Mononuclear cell (primary cell): Measurements from ENCODE around the gene TMC1. TPM values are rescaled to one million over a fixed set of nuclear protein-coding genes. Genes with fewer than 3 reads are reported as not detected.
"Not testable (repeated sequence)": the region's sequence is repeated elsewhere in the genome, so short reads cannot be mapped to it uniquely, and the experiment has no call there.

Experiments
- H3K27me3 ChIP-seq: 2 replicates; pipeline ENCODE4 v1.6.0; 2011; ENCODE audit warnings: low read length, control low read depth; ENCODE audit not compliant: insufficient read depth
- H3K4me1 ChIP-seq: 2 replicates; pipeline ENCODE4 v1.5.1; 2011; ENCODE audit warnings: mild to moderate bottlenecking, low read length, control low read depth; ENCODE audit not compliant: insufficient read depth
- H3K4me3 ChIP-seq: 2 replicates; pipeline ENCODE4 v1.5.1; 2011; ENCODE audit warnings: mild to moderate bottlenecking, low read length, moderate library complexity
- H3K9me3 ChIP-seq: 2 replicates; pipeline ENCODE4 v1.5.1; 2011; ENCODE audit warnings: low read depth, mild to moderate bottlenecking, control low read depth, low read length
- total RNA-seq: library from RNA; depleted of rRNA; stranded (reverse); fragments of >200 nt; gene quantifications from one replicate; pipeline ENCODE4 v1.2.3, GENCODE V29; 2012

TMC1 gene
- total RNA-seq, 1 donor, result 0.52 TPM

DNA sequence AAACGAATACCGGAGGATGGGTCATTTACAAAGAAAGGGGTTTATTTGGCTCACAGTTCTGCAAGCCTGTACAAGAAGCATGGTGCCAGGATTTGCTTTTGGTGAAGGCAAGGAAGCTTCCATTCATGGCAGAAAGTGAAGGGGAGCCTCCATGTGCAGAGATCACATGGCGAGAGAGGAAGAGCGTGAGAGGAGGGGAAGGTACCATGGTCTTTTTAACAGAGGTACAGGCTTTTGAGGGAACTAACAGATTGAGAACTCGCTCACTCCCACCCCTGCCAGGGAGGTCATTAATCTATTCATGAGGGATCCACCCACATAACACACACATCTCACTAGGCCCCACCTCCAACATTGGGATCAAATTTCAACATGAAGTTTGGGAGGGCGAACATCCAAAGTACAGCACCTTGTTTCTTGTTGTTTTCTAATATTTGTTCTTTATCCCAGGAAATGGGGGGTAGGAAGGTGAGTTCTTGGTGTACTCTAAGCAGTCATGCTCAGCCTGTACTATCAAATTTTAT is 18.5 kb downstream of the TMC1 start:
- no peaks in the 10 kb centered on the region for H3K9me3 ChIP-seq
- H3K27me3 ChIP-seq, result no peaks in the 10 kb centered on the region
- no peaks in the 10 kb centered on the region for H3K4me1 ChIP-seq
- H3K4me3 ChIP-seq, result no peak overlapping the region

DNA sequence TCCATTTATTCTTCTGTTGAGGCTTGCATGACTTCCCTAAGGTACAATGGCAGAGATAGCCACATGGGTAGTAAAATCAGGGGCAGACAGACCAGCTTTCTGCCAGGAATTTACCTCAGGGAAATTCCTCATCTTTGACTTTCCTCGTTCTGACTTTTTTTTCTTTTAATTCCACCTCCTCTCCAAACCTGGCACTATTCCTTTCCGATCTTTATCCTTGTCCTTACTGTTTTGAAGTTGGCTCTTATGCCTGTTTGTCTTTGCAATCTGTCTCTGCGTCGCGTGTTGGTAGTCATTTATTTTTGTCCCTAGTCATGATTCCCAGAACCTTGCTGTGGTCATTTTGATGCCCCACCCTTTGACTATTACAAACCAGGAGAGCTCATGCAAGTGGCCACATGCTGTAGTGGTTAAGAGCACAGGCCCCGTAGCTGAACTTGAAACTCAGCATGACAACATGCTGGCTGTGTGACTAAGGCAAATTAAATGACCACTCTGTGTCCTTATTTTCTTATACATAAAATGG is 19.0 kb downstream of the TMC1 start:
- H3K4me3 ChIP-seq, result no peak overlapping the region
- H3K9me3 ChIP-seq, result no peaks in the 10 kb centered on the region
- H3K4me1 ChIP-seq, result no peaks in the 10 kb centered on the region
- H3K27me3 ChIP-seq, result no peaks in the 10 kb centered on the region

DNA sequence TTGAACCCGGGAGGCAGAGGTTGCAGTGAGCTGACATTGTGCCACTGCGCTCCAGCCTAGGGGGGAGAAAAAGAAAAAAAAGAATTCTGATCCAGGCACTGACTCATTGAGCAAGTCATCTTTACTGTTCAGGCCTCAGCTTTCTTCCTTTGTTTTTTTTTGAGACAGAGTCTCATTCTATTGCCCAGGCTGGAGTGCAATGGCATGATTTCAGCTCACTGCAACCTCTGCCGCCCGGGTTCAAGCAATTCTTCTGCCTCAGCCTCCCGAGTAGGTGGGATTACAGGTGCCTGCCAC is 21.1 kb downstream of the TMC1 start:
- not testable (repeated sequence) for H3K4me3 ChIP-seq, H3K4me1 ChIP-seq, H3K9me3 ChIP-seq, H3K27me3 ChIP-seq

DNA sequence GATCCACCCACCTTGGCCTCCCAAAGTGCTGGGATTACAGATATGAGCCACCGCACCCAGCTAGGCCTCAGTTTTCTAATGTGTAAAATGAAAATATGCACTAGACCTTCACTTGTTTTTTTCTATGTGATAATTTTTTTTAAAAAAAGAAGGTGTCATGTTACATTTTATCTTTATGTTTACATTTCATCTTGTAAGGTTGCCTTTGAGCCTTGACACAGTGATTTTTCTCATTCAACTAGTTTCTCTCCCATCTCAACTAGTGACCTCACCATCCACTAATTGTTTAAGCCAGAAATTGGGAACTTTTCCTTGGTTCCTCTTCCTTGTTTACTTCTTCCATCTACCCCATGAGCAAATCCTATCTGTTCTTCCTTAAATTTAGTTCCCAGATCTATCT is 21.5 kb downstream of the TMC1 start:
- Histone ChIP-seq H3K4me3 (no peak overlapping the region), H3K4me1 (no peaks in the 10 kb centered on the region), H3K9me3 (no peaks in the 10 kb centered on the region), H3K27me3 (no peaks in the 10 kb centered on the region)

DNA sequence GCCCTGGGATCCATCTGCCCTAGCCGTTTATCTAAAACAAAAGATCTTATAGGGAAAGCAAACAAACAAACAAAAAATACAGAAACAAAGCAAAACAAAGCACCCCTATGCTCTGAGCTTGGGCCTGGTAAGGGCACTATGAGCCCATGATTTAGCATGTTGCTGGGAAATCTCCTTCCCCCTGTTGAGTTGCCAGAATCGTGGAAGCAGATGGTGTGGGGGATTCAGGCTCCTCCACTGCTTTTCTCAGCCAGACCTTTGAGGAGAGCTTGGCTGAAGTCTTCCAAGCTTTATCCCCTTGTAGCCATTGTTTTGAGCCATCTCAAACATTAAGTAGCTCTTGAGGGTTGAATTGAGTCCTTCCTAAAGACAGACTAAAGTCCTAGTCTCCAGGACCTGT is 29.9 kb downstream of the TMC1 start:
- Histone ChIP-seq H3K9me3 (no peaks in the 10 kb centered on the region), H3K4me3 (no peak overlapping the region), H3K27me3 (no peaks in the 10 kb centered on the region), H3K4me1 (no peaks in the 10 kb centered on the region)

DNA sequence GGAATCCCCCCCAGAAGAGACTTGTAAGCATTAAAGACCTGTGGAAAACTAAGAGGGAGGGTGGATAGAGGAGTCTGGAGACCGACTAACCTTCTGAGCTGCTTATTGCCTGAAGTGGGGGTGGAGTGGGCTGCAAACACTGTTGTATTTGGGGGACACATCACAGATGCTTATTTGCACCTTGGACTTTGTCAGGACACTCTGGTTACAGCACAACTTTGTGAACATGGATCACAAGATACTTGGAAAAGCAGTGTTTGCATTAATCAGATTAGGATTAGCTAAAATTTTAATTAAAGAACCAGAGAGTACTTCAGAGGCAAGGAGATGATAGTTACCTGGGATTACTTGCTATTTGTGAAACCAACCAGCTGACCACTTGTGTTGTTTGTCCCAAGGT is 30.9 kb downstream of the TMC1 start:
- no peaks in the 10 kb centered on the region for H3K9me3 ChIP-seq

DNA sequence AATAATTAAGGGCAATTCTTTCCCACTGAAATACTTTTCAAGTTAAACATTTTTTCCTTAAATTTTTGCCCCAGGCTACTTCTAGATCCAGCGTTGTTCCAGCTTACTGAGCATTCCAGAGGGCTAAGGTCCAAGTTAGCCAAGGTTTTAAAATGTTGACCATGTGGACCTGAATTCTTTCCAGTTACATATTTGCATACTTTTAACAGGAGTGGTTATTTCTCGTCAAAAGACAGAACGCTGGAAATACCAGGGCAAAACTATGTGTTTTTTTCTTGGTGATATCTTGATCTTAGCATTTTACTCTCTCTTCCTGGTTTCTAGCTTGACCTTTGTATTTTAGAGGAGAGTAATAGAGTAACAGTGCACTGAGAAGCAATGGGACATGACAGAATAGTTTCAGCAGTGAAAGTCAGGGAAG is 32.8 kb downstream of the TMC1 start:
- Histone ChIP-seq H3K4me1 (no peaks in the 10 kb centered on the region), H3K4me3 (no peak overlapping the region), H3K9me3 (no peaks in the 10 kb centered on the region), H3K27me3 (no peaks in the 10 kb centered on the region)

More for the DNA sequence above, 30.9 kb downstream of the TMC1 start:
- Histone ChIP-seq H3K4me3 (no peak overlapping the region), H3K27me3 (no peaks in the 10 kb centered on the region), H3K4me1 (no peaks in the 10 kb centered on the region)

DNA sequence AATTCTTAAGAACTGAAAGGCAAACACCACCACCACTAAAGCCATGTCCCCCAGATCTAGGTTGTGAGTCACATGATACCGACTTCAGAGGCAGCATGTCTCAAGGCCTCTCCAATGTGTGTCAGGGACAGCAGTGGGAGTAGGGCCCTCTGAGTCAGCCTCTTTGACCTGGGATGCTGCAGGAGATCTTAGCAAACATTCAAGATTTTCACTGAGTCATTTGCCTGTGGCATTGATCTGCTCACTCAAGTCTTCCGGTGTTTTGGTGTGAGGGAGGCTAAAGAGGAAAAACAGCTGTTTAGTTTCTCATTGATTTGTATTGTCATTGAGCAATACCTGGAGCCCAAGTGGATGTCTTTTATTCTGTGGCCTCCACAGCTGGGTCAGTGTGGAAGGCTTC is 36.1 kb downstream of the TMC1 start:
- Histone ChIP-seq H3K4me1 (no peaks in the 10 kb centered on the region), H3K9me3 (no peaks in the 10 kb centered on the region), H3K27me3 (no peaks in the 10 kb centered on the region), H3K4me3 (no peak overlapping the region)

DNA sequence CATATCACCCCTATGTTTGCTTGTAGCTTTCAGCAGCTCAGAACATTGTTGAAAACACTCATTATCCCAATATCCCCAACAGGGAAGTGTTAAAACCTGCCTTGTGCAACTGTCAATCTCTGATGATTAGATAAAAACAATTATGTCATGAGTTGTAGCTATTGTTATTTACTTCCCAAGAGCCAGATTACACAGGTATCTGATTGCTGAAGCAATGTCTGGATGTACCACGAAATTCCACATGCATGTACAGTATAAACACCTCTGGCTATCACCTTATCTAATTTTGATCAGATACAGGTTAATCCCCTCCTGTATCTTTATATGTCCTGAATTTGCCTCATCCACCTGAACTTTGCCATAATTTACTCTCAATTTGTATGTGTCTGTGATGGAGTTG is 38.7 kb downstream of the TMC1 start:
- H3K4me1 ChIP-seq, result no peaks in the 10 kb centered on the region
- no peak overlapping the region for H3K4me3 ChIP-seq
- H3K9me3 ChIP-seq, result no peaks in the 10 kb centered on the region
- no peaks in the 10 kb centered on the region for H3K27me3 ChIP-seq

DNA sequence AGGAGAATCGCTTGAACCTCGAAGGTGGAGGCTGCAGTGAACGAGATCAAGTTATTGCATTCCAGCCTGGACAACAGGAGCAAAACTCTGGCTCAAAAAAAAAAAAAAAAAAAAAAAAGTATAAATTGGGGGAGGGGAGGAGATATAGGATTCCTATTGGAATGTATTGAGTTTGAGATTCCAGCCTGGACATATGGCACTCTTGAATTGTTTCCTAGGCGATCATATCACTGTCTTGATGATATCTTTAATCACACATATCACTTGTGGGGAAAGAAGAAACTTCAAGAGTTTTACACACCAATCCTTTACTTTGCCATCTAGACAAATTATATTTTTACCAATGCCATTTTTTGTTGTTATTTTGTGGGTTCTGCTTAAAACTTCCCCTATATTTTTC is 42.4 kb downstream of the TMC1 start:
- Histone ChIP-seq H3K9me3 (no peaks in the 10 kb centered on the region), H3K4me1 (peaks cover 5% of the 10 kb centered on the region), H3K4me3 (no peak overlapping the region), H3K27me3 (no peaks in the 10 kb centered on the region)

DNA sequence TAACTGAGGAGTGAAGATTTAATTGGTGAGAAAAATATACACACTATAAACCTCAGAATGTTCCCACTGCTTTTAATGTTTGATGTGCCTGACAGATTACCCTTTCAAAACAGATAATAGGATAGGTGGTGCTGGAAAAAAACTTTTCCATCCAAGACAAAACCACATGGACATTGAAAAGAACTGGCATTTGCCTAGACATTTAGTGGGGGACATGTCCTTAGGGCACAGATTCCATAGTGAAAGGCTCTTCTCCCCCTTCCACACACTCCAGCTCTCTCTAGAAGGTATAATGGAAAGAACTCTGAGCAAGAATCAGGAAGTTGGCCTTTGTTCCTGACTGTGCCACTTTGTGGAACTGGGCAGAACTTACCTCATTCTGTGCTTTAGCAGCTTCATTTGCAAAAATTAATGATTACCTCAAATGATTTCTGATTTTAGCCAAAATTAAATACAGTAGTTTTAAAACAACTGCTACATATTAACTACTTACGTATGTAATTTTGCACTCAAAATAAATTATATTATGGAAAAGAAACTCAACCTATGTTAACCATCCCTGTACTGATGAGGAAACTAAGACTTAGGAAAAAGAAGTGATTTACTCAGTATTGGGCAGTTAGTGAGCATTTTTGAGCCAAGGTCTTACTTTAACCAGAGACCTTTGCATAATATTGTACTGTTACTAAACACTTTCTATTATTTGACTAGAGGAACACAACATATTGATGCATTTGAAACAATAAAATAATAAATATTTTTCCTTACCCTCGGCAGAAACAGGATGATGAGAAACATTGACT is 43.3 kb downstream of the TMC1 start:
- Histone ChIP-seq H3K4me3 (no peak overlapping the region), H3K4me1 (peaks cover 5% of the 10 kb centered on the region), H3K9me3 (no peaks in the 10 kb centered on the region), H3K27me3 (no peaks in the 10 kb centered on the region)

DNA sequence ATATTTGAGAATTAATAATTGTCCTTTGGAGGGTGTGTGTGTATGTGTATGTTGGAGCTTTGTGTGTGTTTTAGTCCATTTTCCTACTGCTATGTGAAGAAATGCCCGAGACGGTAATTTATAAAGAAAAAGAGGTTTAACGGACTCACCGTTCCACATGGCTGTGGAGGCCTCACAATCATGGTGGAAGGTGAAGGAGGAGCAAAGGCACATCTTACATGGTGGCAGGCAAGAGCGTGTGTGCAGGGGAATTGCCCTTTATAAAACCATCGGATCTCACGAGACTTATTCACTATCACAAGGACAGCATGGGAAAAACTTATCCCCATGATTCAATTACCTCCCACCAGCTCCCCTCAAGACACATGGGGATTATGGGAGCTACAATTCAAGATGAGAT is 44.1 kb downstream of the TMC1 start:
- Histone ChIP-seq H3K27me3 (no peaks in the 10 kb centered on the region), H3K4me1 (peaks cover 5% of the 10 kb centered on the region), H3K4me3 (no peak overlapping the region), H3K9me3 (no peaks in the 10 kb centered on the region)

DNA sequence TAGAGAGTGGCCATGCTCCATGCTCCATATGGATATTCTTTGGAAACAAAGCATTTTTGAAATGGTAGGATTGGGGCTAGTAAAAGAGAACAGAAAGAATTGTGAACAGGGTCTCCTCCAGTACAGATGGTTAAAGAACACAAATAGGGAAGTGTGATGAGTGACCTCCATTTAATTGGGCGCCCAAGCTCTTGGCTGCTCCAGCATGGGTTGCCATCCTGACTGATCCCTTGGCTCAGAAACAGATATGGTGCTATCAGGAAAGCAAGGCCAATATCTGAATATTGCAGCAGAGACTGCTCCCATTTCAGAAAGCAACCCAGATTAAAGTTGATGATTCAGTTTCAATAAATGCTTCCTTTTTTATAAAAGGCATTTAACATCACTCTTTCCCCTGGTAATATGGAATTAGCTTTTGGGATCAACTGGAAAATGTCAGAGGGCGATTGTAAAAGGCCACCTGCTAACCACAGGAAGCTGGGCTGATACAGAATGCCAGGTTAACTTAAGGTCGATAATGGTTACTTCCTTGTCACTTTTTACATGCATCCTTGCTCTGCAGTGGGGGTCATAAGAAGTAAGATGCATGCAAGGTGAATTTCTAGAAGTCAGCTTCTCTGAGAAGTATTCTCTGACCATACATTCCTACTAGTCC is 52.9 kb downstream of the TMC1 start:
- no peaks in the 10 kb centered on the region for H3K27me3 ChIP-seq
- no peaks in the 10 kb centered on the region for H3K9me3 ChIP-seq
- peaks cover 10% of the 10 kb centered on the region for H3K4me1 ChIP-seq
- H3K4me3 ChIP-seq, result no peak overlapping the region

DNA sequence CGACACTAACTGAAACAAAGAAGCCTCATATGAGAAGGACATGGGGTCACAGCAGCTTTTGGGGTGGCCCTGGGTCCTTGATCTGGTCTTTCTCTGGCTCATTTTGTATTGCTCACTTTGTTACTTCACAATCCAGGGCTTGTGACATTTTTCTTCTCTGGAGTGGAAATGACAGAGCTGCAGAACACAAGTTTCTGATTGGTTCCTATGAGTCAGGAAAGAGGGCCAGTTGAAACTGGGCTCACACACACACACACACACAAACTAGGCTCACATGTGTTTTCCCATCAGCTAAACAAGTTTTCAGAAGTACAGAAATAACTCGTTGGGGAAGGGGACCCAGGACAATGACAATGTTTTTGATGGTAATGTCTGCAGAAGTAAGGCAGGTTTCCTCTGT is 54.3 kb downstream of the TMC1 start:
- H3K4me1 ChIP-seq, result peaks cover 10% of the 10 kb centered on the region
- no peak overlapping the region for H3K4me3 ChIP-seq
- no peaks in the 10 kb centered on the region for H3K9me3 ChIP-seq
- no peaks in the 10 kb centered on the region for H3K27me3 ChIP-seq

DNA sequence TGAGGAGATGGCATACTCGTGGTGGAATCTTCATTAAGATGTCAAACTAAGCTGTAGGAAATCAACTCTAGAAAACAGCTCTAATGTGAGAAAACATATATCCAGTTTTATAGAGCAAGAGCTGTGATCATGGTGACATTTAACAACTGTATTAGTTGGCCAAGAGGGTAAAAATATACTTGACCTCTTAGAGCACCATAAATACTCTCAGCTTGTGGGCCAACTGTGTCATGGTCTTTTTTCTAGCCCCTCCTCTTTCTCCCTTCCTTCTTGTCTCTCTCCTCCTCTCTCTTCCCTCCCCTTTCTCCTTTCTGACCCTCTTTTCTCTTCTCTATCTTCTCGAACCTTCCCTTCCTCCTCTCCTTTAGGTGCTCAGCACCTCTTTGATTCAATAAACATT is 54.7 kb downstream of the TMC1 start:
- no peak overlapping the region for H3K4me3 ChIP-seq
- peaks cover 10% of the 10 kb centered on the region for H3K4me1 ChIP-seq
- H3K27me3 ChIP-seq, result no peaks in the 10 kb centered on the region
- no peaks in the 10 kb centered on the region for H3K9me3 ChIP-seq
